Mesodermal cell (in vitro differentiated cells): Measurements from ENCODE around the gene R3HCC1L.

Experiments
- H3K27ac ChIP-seq: 2 replicates; pipeline ENCODE4 v1.7.0; 2013; ENCODE audit warnings: mild to moderate bottlenecking, low read depth, low read length, moderate library complexity; ENCODE audit not compliant: severe bottlenecking
- H3K36me3 ChIP-seq: 2 replicates; pipeline ENCODE4 v1.7.1; 2013; ENCODE audit warnings: mild to moderate bottlenecking, low read length, moderate library complexity; ENCODE audit not compliant: control insufficient read depth, insufficient read depth
- H3K4me1 ChIP-seq: one replicate; pipeline ENCODE4 v1.7.1; 2013; ENCODE audit warnings: mild to moderate bottlenecking, low read length; ENCODE audit not compliant: insufficient read depth, control insufficient read depth, poor library complexity, severe bottlenecking
- H3K4me3 ChIP-seq: 2 replicates; pipeline ENCODE4 v1.7.0; 2013; ENCODE audit warnings: low read length, control low read depth, mild to moderate bottlenecking; ENCODE audit not compliant: insufficient read depth, poor library complexity, severe bottlenecking; ENCODE audit errors: extremely low read depth
- H3K9me3 ChIP-seq: 2 replicates; pipeline ENCODE4 v1.7.1; 2013; ENCODE audit warnings: mild to moderate bottlenecking, low read length, moderate library complexity; ENCODE audit not compliant: control insufficient read depth
- WGBS, 2 experiments: methylation state at CpG; one replicate each; pipeline ENCODE4 v1.1.5; 2013; ENCODE audit warnings: missing lambda C conversion rate in 2 of 2; ENCODE audit not compliant: insufficient coverage in 2 of 2; 5-methylcytosine and 5-hydroxymethylcytosine counted together

R3HCC1L gene

GRCh38 chr10:98272656-98273055 lies 138.2 kb downstream of the R3HCC1L start:
- no peaks in the 10 kb centered on the region for H3K9me3 ChIP-seq
- peak overlapping the region; percentile 43 for H3K27ac ChIP-seq
- no peak overlapping the region for H3K4me3 ChIP-seq
- peaks cover 30% of the 10 kb centered on the region for H3K4me1 ChIP-seq
- H3K36me3 ChIP-seq = no peaks in the 10 kb centered on the region
- 82 to 83% methylated on average over 7 to 9 of the region's 10 CpGs for WGBS, 2 experiments

- Histone ChIP-seq H3K9me3 (no peaks in the 10 kb centered on the region), H3K4me1 (peaks cover 28% of the 10 kb centered on the region), H3K27ac (peak overlapping the region; percentile 43), H3K4me3 (no peak overlapping the region), H3K36me3 (no peaks in the 10 kb centered on the region)
- WGBS, 2 experiments = 80 to 86% methylated on average over 6 to 9 of the region's 9 CpGs
Measured at GRCh38 chr10:98273057-98273850, 138.8 kb downstream of the R3HCC1L start.

- WGBS, 2 experiments = 96 to 97% methylated on average over 3 of the region's 3 CpGs
- Histone ChIP-seq H3K4me3 (no peak overlapping the region), H3K36me3 (no peaks in the 10 kb centered on the region), H3K9me3 (no peaks in the 10 kb centered on the region), H3K27ac (no peak overlapping the region), H3K4me1 (peaks cover 23% of the 10 kb centered on the region)
Measured at GRCh38 chr10:98274562-98274961, 140.1 kb downstream of the R3HCC1L start.

- 100% methylated on average over 1 of the region's 3 CpGs; no CpG with 5 or more reads in 1 of the 2 experiments for WGBS, 2 experiments
- no peaks in the 10 kb centered on the region for H3K36me3 ChIP-seq
- H3K4me1 ChIP-seq = peaks cover 9% of the 10 kb centered on the region
- H3K9me3 ChIP-seq = no peaks in the 10 kb centered on the region
- H3K4me3 ChIP-seq = no peak overlapping the region
- H3K27ac ChIP-seq = no peak overlapping the region
Measured at GRCh38 chr10:98276311-98276710, 141.9 kb downstream of the R3HCC1L start.

- Histone ChIP-seq H3K36me3 (no peaks in the 10 kb centered on the region), H3K4me3 (no peak overlapping the region), H3K4me1 (no peaks in the 10 kb centered on the region), H3K9me3 (no peaks in the 10 kb centered on the region), H3K27ac (no peak overlapping the region)
- WGBS, 2 experiments = 90 to 92% methylated on average over 1 to 2 of the region's 2 CpGs
Measured at GRCh38 chr10:98285416-98285815, 151.0 kb downstream of the R3HCC1L start.

GRCh38 chr10:98286419-98286818 lies 152.0 kb downstream of the R3HCC1L start:
- Histone ChIP-seq H3K9me3 (no peaks in the 10 kb centered on the region), H3K4me1 (no peaks in the 10 kb centered on the region), H3K4me3 (no peak overlapping the region), H3K27ac (no peak overlapping the region), H3K36me3 (no peaks in the 10 kb centered on the region)
- 87 to 93% methylated on average over 8 to 11 of the region's 12 CpGs for WGBS, 2 experiments

- Histone ChIP-seq H3K27ac (no peak overlapping the region), H3K4me1 (no peaks in the 10 kb centered on the region), H3K4me3 (no peak overlapping the region), H3K36me3 (no peaks in the 10 kb centered on the region), H3K9me3 (no peaks in the 10 kb centered on the region)
- WGBS, 2 experiments = 78 to 93% methylated on average over 3 to 4 of the region's 5 CpGs
Measured at GRCh38 chr10:98287321-98287720, 152.9 kb downstream of the R3HCC1L start.

GRCh38 chr10:98289802-98290209 lies 155.3 kb downstream of the R3HCC1L start:
- no peaks in the 10 kb centered on the region for H3K36me3 ChIP-seq
- 69 to 79% methylated on average over 8 to 9 of the region's 10 CpGs for WGBS, 2 experiments
- H3K4me1 ChIP-seq = no peaks in the 10 kb centered on the region
- H3K9me3 ChIP-seq = no peaks in the 10 kb centered on the region
- H3K27ac ChIP-seq = no peak overlapping the region
- no peak overlapping the region for H3K4me3 ChIP-seq

- Histone ChIP-seq H3K9me3 (no peaks in the 10 kb centered on the region), H3K36me3 (no peaks in the 10 kb centered on the region), H3K27ac (no peak overlapping the region), H3K4me1 (peaks cover 10% of the 10 kb centered on the region), H3K4me3 (no peak overlapping the region)
- WGBS, 2 experiments = 70 to 96% methylated on average over 2 to 3 of the region's 4 CpGs
Measured at GRCh38 chr10:98292971-98293370, 158.5 kb downstream of the R3HCC1L start.

GRCh38 chr10:98293550-98294269 lies 159.3 kb downstream of the R3HCC1L start:
- peaks cover 10% of the 10 kb centered on the region for H3K4me1 ChIP-seq
- no peaks in the 10 kb centered on the region for H3K9me3 ChIP-seq
- 85 to 88% methylated on average over 8 of the region's 8 CpGs for WGBS, 2 experiments
- H3K4me3 ChIP-seq = no peak overlapping the region
- H3K27ac ChIP-seq = no peak overlapping the region
- no peaks in the 10 kb centered on the region for H3K36me3 ChIP-seq

- Histone ChIP-seq H3K27ac (no peak overlapping the region), H3K9me3 (no peaks in the 10 kb centered on the region), H3K4me1 (peaks cover 10% of the 10 kb centered on the region), H3K36me3 (no peaks in the 10 kb centered on the region), H3K4me3 (no peak overlapping the region)
- WGBS, 2 experiments = 83% methylated on average over 3 of the region's 3 CpGs; no CpG with 5 or more reads in 1 of the 2 experiments
Measured at GRCh38 chr10:98294270-98294627, 159.8 kb downstream of the R3HCC1L start.
